ENCODE data around the gene TMPRSS15. TPM values are rescaled to one million over a fixed set of nuclear protein-coding genes. Genes with fewer than 3 reads are reported as not detected.
A peak's percentile ranks its signal among the peaks of the same experiment; 100 is the strongest.

The TMPRSS15 gene
- total RNA-seq, 1 donor from 2014 or later: not detected

DNA sequence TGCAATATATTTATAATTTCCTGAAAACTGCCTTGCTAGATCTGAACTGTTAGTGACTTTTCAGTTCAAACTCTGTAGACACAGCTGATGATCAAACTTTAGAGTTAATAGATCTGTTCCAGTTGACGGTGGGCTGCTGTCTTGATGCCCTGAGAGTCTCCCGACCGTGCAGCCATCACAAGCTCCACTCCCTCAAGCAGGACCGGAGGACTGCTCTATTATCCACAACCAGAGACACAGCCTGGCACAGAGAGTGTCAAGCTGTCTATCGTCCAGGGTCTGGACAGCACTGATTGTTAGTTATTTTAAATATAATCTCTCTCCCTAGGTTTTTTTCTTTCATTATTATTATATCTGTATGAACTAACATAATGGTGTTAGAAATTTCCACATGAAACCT lies 150.9 kb downstream of the TMPRSS15 start:
- DNase-seq: no peak
- ATAC-seq (ENCODE audit: poor library complexity): no peak
- intact Hi-C loops (cut with DNase I): no loop called here

DNA sequence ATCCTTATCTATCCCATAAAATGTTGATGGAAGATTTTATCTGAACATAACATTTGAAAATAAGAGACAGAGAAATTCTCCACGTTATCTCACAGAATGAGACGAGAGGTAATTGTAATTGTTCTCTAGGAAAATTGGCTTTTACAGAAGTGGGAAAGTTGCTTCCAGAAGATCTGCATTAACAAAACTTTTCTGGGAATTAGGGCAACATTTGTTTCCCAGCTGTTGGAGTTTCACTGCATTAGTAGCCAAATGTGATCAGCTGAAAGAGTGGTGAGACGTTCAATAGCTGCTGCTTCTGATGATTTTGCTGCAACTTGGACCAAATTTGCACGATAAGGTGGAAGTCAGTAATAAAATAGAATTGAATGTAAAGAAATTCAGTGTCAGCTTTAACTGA lies 151.3 kb downstream of the TMPRSS15 start:
- DNase-seq (no peak), ATAC-seq (ENCODE audit: poor library complexity) (no peak)
- intact Hi-C loops (cut with DNase I): no loop called here

DNA sequence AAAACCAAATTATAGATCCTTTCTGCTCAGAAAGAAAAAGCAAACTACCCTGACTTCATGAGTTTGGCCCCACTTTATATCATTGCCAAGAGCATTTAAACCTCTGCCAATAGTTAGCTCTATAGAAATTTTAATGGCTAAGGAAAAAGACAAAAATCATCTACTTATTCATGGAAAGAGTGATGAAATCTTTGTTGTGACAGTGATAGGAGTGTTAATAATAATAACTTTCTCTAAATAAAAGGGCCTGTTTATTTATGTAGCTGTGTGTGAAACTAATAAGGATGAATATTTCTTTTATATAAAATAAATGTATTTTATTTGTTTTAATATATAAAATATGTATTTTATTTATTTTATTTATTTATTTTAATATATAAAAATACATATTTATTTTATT lies 152.5 kb downstream of the TMPRSS15 start:
- intact Hi-C loops (cut with DNase I): no loop called here
- DNase-seq: no peak
- no peak for ATAC-seq (ENCODE audit: poor library complexity)

DNA sequence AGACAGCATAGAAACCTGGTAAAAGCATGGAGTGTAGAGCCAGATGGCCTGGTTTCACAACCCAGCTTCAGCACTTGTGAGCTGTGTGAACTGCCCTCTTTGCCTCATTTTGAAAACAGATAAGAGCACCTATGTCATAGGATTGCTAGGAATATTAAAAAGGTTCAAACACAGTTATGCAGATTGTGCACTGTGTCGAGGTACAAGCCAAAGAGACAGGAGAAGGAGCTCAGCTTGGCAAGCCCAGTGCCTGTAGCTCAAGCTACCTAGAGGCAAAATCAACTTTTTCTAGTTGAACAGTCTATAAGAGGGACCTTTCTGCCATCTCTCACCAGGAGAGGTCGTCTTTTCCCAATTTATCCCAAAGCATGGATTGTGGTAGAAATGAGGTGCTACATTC lies 153.9 kb downstream of the TMPRSS15 start:
- intact Hi-C loops (cut with DNase I): no loop called here
- DNase-seq: no peak
- ATAC-seq (ENCODE audit: poor library complexity): no peak

DNA sequence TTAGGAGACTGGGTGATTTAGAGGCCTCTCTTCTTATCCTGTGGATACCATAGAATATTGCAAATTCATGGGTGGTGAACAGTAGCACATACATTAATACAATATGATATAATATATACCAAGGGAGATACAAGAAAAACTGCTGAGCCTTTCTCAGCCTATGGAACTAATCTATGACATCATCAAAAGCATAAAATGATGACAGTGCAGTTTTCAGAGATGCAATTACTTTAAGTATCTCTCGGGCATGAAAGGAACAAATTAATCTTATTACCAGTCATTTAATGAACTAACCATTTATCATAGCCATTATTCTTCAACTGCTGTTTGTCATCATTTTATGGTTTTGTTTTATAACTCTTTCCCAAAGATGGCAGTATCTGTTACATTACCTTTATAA lies 155.4 kb downstream of the TMPRSS15 start:
- DNase-seq (no peak), ATAC-seq (ENCODE audit: poor library complexity) (no peak)
- intact Hi-C loops (cut with DNase I): no loop called here

DNA sequence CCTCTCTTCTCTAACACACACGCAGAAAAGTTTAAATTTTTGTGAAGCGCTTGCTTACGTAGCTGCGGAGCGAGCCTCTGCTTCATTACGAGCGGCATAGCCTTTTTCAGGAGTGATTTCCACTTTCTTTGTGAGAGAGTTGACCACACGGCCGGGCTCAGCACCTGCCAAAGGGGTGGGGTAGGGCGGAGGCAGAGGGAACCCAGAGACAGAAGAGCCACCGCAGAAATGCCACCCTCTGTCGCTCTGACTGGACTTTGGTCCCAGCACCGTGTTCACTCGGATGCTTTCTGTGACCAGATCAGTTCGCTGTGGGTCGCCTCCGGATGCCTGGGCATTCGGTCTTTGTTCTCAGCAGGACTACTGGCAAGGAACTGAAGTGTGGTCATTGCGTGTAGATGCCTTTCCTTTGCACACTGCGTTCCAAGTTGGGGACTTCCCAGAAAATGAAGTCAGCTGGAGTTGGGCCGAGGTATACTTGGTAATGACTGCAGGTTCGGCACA lies 158.1 kb downstream of the TMPRSS15 start:
- intact Hi-C loops (cut with DNase I): no loop called here
- DNase-seq: peak; percentile 37
- peak; percentile 12 for ATAC-seq (ENCODE audit: poor library complexity)

DNA sequence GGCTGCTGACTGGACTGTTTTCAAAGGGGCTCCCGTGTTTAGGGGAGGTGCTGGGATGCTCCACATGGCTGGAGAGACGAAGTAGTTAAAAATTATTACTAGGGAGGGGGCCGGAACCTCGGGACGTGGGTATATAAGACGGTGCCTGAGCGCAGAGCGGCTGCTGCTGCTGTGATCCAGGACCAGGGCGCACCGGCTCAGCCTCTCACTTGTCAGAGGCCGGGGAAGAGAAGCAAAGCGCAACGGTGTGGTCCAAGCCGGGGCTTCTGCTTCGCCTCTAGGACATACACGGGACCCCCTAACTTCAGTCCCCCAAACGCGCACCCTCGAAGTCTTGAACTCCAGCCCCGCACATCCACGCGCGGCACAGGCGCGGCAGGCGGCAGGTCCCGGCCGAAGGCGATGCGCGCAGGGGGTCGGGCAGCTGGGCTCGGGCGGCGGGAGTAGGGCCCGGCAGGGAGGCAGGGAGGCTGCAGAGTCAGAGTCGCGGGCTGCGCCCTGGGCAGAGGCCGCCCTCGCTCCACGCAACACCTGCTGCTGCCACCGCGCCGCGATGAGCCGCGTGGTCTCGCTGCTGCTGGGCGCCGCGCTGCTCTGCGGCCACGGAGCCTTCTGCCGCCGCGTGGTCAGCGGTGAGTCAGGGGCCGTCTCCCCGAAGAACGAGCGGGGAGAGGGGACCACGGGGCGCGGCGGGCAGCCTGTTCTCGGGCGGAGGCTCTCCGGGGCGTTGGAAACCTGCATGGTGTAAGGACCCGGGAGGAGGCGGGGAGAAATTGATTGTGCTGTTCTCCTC lies 158.7 kb downstream of the TMPRSS15 start, which contains the start of gene CHODL:
Gene CHODL (plus strand): TSS at position 163 of the 793 bp plus-strand sequence. CDS start 391 bp downstream, at position 554.
- DNase-seq: peak; percentile 43
- intact Hi-C loops (cut with DNase I): no loop called here

DNA sequence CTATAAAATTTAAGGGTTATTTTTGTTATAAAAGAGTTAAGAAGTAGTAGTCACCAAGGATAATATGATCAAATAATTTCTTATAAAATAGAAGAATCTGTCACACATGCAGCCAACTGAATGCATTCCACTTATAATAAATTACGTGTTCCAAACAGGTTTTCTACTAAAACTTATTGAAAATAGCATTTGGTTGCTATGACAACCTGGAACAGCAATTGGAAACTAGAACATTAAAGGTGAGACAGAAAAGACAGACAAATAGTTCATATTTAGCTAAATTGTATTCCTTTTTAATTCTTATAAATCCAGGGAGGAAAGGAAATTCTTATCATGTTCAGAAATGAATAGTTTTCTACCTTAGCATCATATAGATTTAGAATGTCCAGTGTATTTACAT lies 168.0 kb downstream of the TMPRSS15 start:
- DNase-seq: no peak
- intact Hi-C loops (cut with DNase I): no loop called here
- no peak for ATAC-seq (ENCODE audit: poor library complexity)

More for the DNA sequence above, 158.7 kb downstream of the TMPRSS15 start, which contains the start of gene CHODL:
- ATAC-seq (ENCODE audit: poor library complexity): peak; percentile 29

DNA sequence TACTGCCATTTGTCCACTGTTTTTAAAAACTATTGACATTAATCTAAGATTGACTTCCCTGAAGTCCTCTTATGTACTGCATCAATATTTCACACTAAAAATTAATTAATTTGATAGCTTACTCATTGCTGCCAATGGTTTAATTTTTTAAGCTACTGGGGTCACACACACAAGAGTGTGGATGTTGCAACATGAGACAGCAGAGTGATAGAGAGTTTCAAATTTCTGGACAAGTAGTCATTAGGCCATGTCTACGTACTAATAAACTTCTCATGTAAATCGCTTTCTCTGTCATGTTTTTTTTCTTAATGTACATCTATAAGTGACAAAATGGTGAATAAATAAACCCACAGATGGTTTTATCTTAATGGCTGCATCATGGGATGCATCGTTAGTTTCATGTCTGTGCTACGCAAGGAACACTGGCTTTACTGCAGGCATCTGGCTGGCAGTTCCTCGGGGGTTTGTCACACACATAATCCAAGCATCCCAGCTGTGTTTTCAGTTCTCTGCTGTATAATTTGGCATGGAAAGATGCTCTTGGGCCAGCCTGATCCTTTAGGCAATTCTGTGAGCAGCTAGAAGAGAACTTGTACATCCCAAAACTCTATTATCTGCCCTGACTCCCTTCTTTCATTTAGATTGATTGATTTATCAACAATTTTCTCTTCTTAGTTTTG lies 175.4 kb downstream of the TMPRSS15 start:
- ATAC-seq (ENCODE audit: poor library complexity) (peak; percentile 56), DNase-seq (no peak)
- intact Hi-C loops (cut with DNase I): no loop called here

DNA sequence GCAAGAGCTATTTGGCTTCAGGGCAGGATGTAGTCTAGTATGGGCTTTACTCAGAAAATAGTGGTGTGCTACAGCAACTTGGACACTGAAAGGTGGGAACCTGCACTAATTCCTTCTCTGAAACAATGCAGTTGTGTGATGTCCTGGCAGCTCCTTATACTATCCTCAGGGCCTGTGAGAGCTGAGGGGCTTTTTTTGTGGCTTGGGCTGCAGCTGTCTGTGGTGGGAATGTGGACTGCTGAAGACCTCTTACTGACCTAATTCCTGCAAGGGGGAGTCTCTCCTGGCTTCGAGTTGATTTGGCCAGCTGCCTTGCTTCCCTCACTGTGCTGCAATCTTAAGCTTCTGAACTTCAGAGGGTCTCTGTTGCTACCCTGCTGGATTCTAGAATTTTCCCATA lies 181.2 kb downstream of the TMPRSS15 start:
- no peak for ATAC-seq (ENCODE audit: poor library complexity)

DNA sequence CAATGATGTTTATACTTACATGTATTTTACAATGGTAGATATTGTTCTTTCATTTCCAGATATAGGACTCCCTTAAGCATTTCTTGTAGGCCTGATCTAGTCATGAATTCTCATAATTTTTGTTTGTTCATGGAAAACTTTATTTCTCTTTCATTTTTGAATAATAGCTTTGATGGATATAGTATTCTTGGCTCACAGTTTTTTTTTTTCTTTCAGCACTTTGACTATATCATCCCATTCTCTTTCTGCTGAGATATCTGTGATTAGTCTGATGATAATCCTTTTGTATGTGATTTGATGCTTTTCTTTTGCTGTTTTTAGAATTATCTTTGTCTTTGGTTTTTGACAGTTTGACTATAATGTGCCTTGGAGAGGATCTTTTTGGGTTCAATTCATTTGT lies 183.1 kb downstream of the TMPRSS15 start:
- ATAC-seq (ENCODE audit: poor library complexity): no peak
- no peak for DNase-seq
- intact Hi-C loops (cut with DNase I): no loop called here

More for the DNA sequence above, 181.2 kb downstream of the TMPRSS15 start:
- DNase-seq: no peak
- intact Hi-C loops (cut with DNase I): no loop called here

Other genes with a start within 250 kb of the TMPRSS15 start
- not detected for gene CHODL, start 159.0 kb downstream of the TMPRSS15 start, total RNA-seq

Measured in Right ventricle myocardium superior (tissue), 1 donor.